ENCODE results near the gene EXOC3.

GRCh38 chr5:422323-423232 is 20.4 kb upstream of the EXOC3 start:
- TF ChIP-seq CTCF (IDR thresholded peaks at IDR 0.05; ENCODE audit: low read depth, low read length): no peak
- TF ChIP-seq EZH2phosphoT487 (IDR thresholded peaks at IDR 0.05; ENCODE audit: low read depth): no peak
